Measurements from ENCODE around the gene RCN1.

RCN1 gene

GRCh38 chr11:32139896-32140520 lies 49.1 kb downstream of the RCN1 start:
- H2AFZ ChIP-seq (ENCODE audit: low read depth, low read length): no peak overlapping the region
- H3K36me3 ChIP-seq (ENCODE audit: insufficient read depth, low read length): no peaks in the 10 kb centered on the region
- H3K9me3 ChIP-seq (ENCODE audit: insufficient read depth, low read length, severe bottlenecking): no peaks in the 10 kb centered on the region
- no peak overlapping the region for H3K9ac ChIP-seq (ENCODE audit: low read depth, low read length)
- TF ChIP-seq EZH2 (IDR thresholded peaks at IDR 0.05; ENCODE audit: borderline replicate concordance, low read depth, low read length, severe bottlenecking) (no peak), CTCF (IDR thresholded peaks at IDR 0.05; ENCODE audit: borderline replicate concordance, extremely low read depth, low read length, poor library complexity, severe bottlenecking) (no peak)
- H3K79me2 ChIP-seq (ENCODE audit: insufficient read depth, low read length): no peaks in the 10 kb centered on the region
- no peaks in the 10 kb centered on the region for H3K4me1 ChIP-seq (ENCODE audit: insufficient read depth, low read length)
- no peak overlapping the region for H3K4me2 ChIP-seq (ENCODE audit: insufficient read depth, low read length)
- no peak overlapping the region for H3K27ac ChIP-seq (ENCODE audit: low read length)
- no peak overlapping the region for H3K4me3 ChIP-seq (ENCODE audit: low read depth in 1 of 2, low read length in 2 of 2)
- H3K27me3 ChIP-seq (ENCODE audit: insufficient read depth, low read length, poor library complexity): no peaks in the 10 kb centered on the region
- DNase-seq: no peak
- no peak for ATAC-seq (ENCODE audit: insufficient read depth, low read depth)
- H4K20me1 ChIP-seq (ENCODE audit: insufficient read depth, low read length): no peaks in the 10 kb centered on the region

GRCh38 chr11:32141745-32142546 lies 51.1 kb downstream of the RCN1 start:
- no peak for ATAC-seq (ENCODE audit: insufficient read depth, low read depth)

GRCh38 chr11:32143378-32143777 lies 52.5 kb downstream of the RCN1 start:
- Histone ChIP-seq H3K4me2 (ENCODE audit: insufficient read depth, low read length) (no peak overlapping the region), H3K36me3 (ENCODE audit: insufficient read depth, low read length) (no peaks in the 10 kb centered on the region), H2AFZ (ENCODE audit: low read depth, low read length) (no peak overlapping the region), H4K20me1 (ENCODE audit: insufficient read depth, low read length) (no peaks in the 10 kb centered on the region), H3K4me3 (ENCODE audit: low read depth in 1 of 2, low read length in 2 of 2) (no peak overlapping the region), H3K27ac (ENCODE audit: low read length) (no peak overlapping the region), H3K4me1 (ENCODE audit: insufficient read depth, low read length) (no peaks in the 10 kb centered on the region), H3K27me3 (ENCODE audit: insufficient read depth, low read length, poor library complexity) (no peaks in the 10 kb centered on the region), H3K9ac (ENCODE audit: low read depth, low read length) (no peak overlapping the region), H3K9me3 (ENCODE audit: insufficient read depth, low read length, severe bottlenecking) (no peaks in the 10 kb centered on the region), H3K79me2 (ENCODE audit: insufficient read depth, low read length) (no peaks in the 10 kb centered on the region)
- DNase-seq (no peak), ATAC-seq (ENCODE audit: insufficient read depth, low read depth) (no peak)
- TF ChIP-seq CTCF (IDR thresholded peaks at IDR 0.05; ENCODE audit: borderline replicate concordance, extremely low read depth, low read length, poor library complexity, severe bottlenecking) (no peak), EZH2 (IDR thresholded peaks at IDR 0.05; ENCODE audit: borderline replicate concordance, low read depth, low read length, severe bottlenecking) (no peak)

More at GRCh38 chr11:32141745-32142546, 51.1 kb downstream of the RCN1 start:
- Histone ChIP-seq H3K9ac (ENCODE audit: low read depth, low read length) (no peak overlapping the region), H3K4me3 (ENCODE audit: low read depth in 1 of 2, low read length in 2 of 2) (no peak overlapping the region), H3K27ac (ENCODE audit: low read length) (no peak overlapping the region), H4K20me1 (ENCODE audit: insufficient read depth, low read length) (no peaks in the 10 kb centered on the region), H3K4me2 (ENCODE audit: insufficient read depth, low read length) (no peak overlapping the region), H2AFZ (ENCODE audit: low read depth, low read length) (no peak overlapping the region), H3K4me1 (ENCODE audit: insufficient read depth, low read length) (no peaks in the 10 kb centered on the region), H3K27me3 (ENCODE audit: insufficient read depth, low read length, poor library complexity) (no peaks in the 10 kb centered on the region), H3K36me3 (ENCODE audit: insufficient read depth, low read length) (no peaks in the 10 kb centered on the region), H3K79me2 (ENCODE audit: insufficient read depth, low read length) (no peaks in the 10 kb centered on the region), H3K9me3 (ENCODE audit: insufficient read depth, low read length, severe bottlenecking) (no peaks in the 10 kb centered on the region)
- no peak for TF ChIP-seq EZH2 (IDR thresholded peaks at IDR 0.05; ENCODE audit: borderline replicate concordance, low read depth, low read length, severe bottlenecking)
- no peak for TF ChIP-seq CTCF (IDR thresholded peaks at IDR 0.05; ENCODE audit: borderline replicate concordance, extremely low read depth, low read length, poor library complexity, severe bottlenecking)
- DNase-seq: no peak

Measured in DND-41 (cell line).